ENCODE measurements around the gene PTPRD. TPM values are rescaled to one million over a fixed set of nuclear protein-coding genes. Genes with fewer than 3 reads are reported as not detected.

PTPRD gene
- total and polyA plus RNA-seq, 2 experiments from 2014 or later: 11.5 to 58.0 TPM

GRCh38 chr9:8621416-8621815, 1991.4 kb downstream of the PTPRD start (continued):
- TF ChIP-seq, protein P1, sequence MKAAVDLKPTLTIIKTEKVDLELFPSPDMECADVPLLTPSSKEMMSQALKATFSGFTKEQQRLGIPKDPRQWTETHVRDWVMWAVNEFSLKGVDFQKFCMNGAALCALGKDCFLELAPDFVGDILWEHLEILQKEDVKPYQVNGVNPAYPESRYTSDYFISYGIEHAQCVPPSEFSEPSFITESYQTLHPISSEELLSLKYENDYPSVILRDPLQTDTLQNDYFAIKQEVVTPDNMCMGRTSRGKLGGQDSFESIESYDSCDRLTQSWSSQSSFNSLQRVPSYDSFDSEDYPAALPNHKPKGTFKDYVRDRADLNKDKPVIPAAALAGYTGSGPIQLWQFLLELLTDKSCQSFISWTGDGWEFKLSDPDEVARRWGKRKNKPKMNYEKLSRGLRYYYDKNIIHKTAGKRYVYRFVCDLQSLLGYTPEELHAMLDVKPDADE (IDR thresholded peaks at IDR 0.05): no peak
- TF ChIP-seq ZNF331 (CRISPR knock-in tag; IDR thresholded peaks at IDR 0.05; ENCODE audit: low read depth) (no peak), ZNF114 (CRISPR knock-in tag; IDR thresholded peaks at IDR 0.05) (no peak)

DNA sequence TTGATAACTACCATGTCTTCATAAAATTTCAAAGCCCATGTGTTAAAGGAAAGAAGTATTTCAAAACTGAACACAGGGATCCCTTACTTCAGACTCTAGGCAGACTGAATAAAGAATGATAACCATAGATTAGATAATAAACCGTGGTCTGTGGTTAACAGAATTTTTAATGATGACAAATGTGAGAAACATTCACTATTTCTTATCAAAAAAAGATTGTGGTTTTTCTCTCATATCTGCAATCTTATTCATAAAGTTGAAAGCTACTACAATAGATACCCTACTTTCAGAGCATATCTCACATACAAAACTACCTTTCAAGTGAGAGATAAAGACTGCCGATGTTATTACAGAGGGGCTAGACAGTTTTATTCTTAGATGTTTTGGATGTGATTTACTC, 1996.4 kb downstream of the PTPRD start:
- no peak overlapping the region for H3K4me2 ChIP-seq
- DNase-seq (ENCODE audit: low spot score) (no peak), ATAC-seq (no peak)
- no peak overlapping the region for H2AFZ ChIP-seq
- Mint-ChIP-seq H3K27me3 (ENCODE audit: insufficient read depth, low read depth, poor library complexity) (peaks cover 4% of the 10 kb centered on the region), H3K9me3 (no peaks in the 10 kb centered on the region), H3K4me1 (peaks cover 40% of the 10 kb centered on the region), H3K36me3 (ENCODE audit: low read depth) (no peaks in the 10 kb centered on the region), H3K4me3 (no peak overlapping the region), H3K27ac (no peak overlapping the region)
- H3K4me3 ChIP-seq: no peak overlapping the region
- H3K79me2 ChIP-seq (replicated peaks; ENCODE audit: insufficient read depth): no peaks in the 10 kb centered on the region
- no peaks in the 10 kb centered on the region; the same call in 1 of the 2 replicates for H3K9me2 ChIP-seq (ENCODE audit: insufficient read depth)
- H4K20me1 ChIP-seq (replicated peaks; ENCODE audit: insufficient read depth): no peaks in the 10 kb centered on the region
- H3K27me3 ChIP-seq (ENCODE audit: insufficient read depth): no peaks in the 10 kb centered on the region
- H3K36me3 ChIP-seq (ENCODE audit: insufficient read depth): no peaks in the 10 kb centered on the region
- peaks cover 39% of the 10 kb centered on the region for H3K4me1 ChIP-seq (ENCODE audit: insufficient read depth)
- no peak overlapping the region for H3K27ac ChIP-seq (ENCODE audit: low read depth)
- TF ChIP-seq, protein P2, sequence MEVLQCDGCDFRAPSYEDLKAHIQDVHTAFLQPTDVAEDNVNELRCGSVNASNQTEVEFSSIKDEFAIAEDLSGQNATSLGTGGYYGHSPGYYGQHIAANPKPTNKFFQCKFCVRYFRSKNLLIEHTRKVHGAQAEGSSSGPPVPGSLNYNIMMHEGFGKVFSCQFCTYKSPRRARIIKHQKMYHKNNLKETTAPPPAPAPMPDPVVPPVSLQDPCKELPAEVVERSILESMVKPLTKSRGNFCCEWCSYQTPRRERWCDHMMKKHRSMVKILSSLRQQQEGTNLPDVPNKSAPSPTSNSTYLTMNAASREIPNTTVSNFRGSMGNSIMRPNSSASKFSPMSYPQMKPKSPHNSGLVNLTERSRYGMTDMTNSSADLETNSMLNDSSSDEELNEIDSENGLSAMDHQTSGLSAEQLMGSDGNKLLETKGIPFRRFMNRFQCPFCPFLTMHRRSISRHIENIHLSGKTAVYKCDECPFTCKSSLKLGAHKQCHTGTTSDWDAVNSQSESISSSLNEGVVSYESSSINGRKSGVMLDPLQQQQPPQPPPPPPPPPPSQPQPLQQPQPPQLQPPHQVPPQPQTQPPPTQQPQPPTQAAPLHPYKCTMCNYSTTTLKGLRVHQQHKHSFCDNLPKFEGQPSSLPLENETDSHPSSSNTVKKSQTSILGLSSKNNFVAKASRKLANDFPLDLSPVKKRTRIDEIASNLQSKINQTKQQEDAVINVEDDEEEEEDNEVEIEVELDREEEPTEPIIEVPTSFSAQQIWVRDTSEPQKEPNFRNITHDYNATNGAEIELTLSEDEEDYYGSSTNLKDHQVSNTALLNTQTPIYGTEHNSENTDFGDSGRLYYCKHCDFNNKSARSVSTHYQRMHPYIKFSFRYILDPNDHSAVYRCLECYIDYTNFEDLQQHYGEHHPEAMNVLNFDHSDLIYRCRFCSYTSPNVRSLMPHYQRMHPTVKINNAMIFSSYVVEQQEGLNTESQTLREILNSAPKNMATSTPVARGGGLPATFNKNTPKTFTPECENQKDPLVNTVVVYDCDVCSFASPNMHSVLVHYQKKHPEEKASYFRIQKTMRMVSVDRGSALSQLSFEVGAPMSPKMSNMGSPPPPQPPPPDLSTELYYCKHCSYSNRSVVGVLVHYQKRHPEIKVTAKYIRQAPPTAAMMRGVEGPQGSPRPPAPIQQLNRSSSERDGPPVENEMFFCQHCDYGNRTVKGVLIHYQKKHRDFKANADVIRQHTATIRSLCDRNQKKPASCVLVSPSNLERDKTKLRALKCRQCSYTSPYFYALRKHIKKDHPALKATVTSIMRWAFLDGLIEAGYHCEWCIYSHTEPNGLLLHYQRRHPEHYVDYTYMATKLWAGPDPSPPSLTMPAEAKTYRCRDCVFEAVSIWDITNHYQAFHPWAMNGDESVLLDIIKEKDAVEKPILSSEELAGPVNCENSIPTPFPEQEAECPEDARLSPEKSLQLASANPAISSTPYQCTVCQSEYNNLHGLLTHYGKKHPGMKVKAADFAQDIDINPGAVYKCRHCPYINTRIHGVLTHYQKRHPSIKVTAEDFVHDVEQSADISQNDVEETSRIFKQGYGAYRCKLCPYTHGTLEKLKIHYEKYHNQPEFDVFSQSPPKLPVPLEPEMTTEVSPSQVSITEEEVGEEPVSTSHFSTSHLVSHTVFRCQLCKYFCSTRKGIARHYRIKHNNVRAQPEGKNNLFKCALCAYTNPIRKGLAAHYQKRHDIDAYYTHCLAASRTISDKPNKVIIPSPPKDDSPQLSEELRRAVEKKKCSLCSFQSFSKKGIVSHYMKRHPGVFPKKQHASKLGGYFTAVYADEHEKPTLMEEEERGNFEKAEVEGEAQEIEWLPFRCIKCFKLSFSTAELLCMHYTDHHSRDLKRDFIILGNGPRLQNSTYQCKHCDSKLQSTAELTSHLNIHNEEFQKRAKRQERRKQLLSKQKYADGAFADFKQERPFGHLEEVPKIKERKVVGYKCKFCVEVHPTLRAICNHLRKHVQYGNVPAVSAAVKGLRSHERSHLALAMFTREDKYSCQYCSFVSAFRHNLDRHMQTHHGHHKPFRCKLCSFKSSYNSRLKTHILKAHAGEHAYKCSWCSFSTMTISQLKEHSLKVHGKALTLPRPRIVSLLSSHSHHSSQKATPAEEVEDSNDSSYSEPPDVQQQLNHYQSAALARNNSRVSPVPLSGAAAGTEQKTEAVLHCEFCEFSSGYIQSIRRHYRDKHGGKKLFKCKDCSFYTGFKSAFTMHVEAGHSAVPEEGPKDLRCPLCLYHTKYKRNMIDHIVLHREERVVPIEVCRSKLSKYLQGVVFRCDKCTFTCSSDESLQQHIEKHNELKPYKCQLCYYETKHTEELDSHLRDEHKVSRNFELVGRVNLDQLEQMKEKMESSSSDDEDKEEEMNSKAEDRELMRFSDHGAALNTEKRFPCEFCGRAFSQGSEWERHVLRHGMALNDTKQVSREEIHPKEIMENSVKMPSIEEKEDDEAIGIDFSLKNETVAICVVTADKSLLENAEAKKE (CRISPR knock-in tag; IDR thresholded peaks at IDR 0.05): no peak
- TF ChIP-seq REST (IDR thresholded peaks at IDR 0.05; ENCODE audit: unreplicated experiment): no peak
- TF ChIP-seq EZH2phosphoT487 (IDR thresholded peaks at IDR 0.05; ENCODE audit: unreplicated experiment): no peak
- H3F3A ChIP-seq (replicated peaks; ENCODE audit: low read depth): no peaks in the 10 kb centered on the region
